Tibial artery (tissue), 4 donors: ENCODE results near the gene RFXANK.

Source experiments
- DNase-seq, 2 donors: peaks; one replicate each; pipeline ENCODE4 v3.0.0-alpha.2; 2019
- H3K27ac ChIP-seq, 2 donors: fragments of 200-600 bp; sonication (generic) in 1 of 2; 1 replicate in 1 of 2; 2 replicates in 1 of 2; pipeline ENCODE4 v1.5.1; 2018 to 2019; ENCODE audit warnings: mild to moderate bottlenecking in 1 of 2
- H3K27me3 ChIP-seq, 2 donors: fragments of 200-600 bp; sonication (generic) in 1 of 2; one replicate each; pipeline versions ENCODE4 v1.5.1 to v1.6.0; 2016 to 2019
- H3K36me3 ChIP-seq, 3 donors: fragments of 200-600 bp; sonication (generic) in 2 of 3; one replicate each; pipeline ENCODE4 v1.5.1; 2016 to 2019; ENCODE audit warnings: mild to moderate bottlenecking in 2 of 3
- H3K4me1 ChIP-seq, 4 donors: fragments of 200-600 bp; sonication (generic) in 2 of 4; 1 replicate in 3 of 4; 2 replicates in 1 of 4; pipeline ENCODE4 v1.5.1; 2016 to 2019
- H3K4me3 ChIP-seq, 2 donors: fragments of 200-600 bp; sonication (generic) in 1 of 2; 1 replicate in 1 of 2; 2 replicates in 1 of 2; pipeline ENCODE4 v1.5.1; 2018 to 2019; ENCODE audit warnings: mild to moderate bottlenecking in 2 of 2
- H3K9me3 ChIP-seq, 3 donors: fragments of 200-600 bp; sonication (generic) in 1 of 3; one replicate each; pipeline ENCODE4 v1.5.1; 2016 to 2019
- CTCF ChIP-seq, 2 experiments: fragments of 200-600 bp in 1 of 2; fragments of 450-650 bp in 1 of 2; IDR thresholded peaks; one replicate each; pipeline ENCODE4 v1.5.1; 2017 to 2019; ENCODE audit warnings: antibody characterized with exemption in 2 of 2, mild to moderate bottlenecking in 1 of 2, moderate library complexity in 1 of 2
- intact Hi-C: fragments of 100-400 bp; cut with DNase I; formaldehyde crosslinking; loops from one replicate; pipeline ENCODE4 v1.15.0; 2023; ENCODE audit warnings: low total_unique reads

RFXANK gene

GRCh38 chr19:19201697-19202630 is 9.9 kb downstream of the RFXANK start:
- intact Hi-C loops = loop anchor here (10.0 kb wide), 1 partner anchor 113 kb away; no protein-coding TSS in a partner anchor
- Histone ChIP-seq H3K36me3 (peaks cover 5 to 47% (median 30%) of the 10 kb centered on the region in 3 donors), H3K27ac (peak overlapping the region; percentile 69 to 84), H3K27me3 (peaks cover 0 to 10% of the 10 kb centered on the region in 2 donors), H3K4me3 (peak overlapping the region; percentile 60 to 73), H3K4me1 (peaks cover 0 to 15% (median 13%) of the 10 kb centered on the region in 4 donors), H3K9me3 (no peaks in the 10 kb centered on the region)
- TF ChIP-seq CTCF (IDR thresholded peaks at IDR 0.05) = no peak
- no peak for DNase-seq

- intact Hi-C loops = loop anchor here (10.0 kb wide), 1 partner anchor 112 kb away; no protein-coding TSS in a partner anchor
- H3K27ac ChIP-seq = peak overlapping the region; percentile 69 to 84
- no peak for DNase-seq
- H3K4me1 ChIP-seq = peaks cover 0 to 15% (median 13%) of the 10 kb centered on the region in 4 donors
- peak overlapping the region; percentile 60 to 73 for H3K4me3 ChIP-seq
- H3K9me3 ChIP-seq = no peaks in the 10 kb centered on the region
- peaks cover 0 to 16% of the 10 kb centered on the region in 2 donors for H3K27me3 ChIP-seq
- no peak for TF ChIP-seq CTCF (IDR thresholded peaks at IDR 0.05)
- H3K36me3 ChIP-seq = peaks cover 0 to 40% (median 23%) of the 10 kb centered on the region in 3 donors
These were observed 10.6 kb downstream of the RFXANK start for GRCh38 chr19:19202707-19203011.

DNA sequence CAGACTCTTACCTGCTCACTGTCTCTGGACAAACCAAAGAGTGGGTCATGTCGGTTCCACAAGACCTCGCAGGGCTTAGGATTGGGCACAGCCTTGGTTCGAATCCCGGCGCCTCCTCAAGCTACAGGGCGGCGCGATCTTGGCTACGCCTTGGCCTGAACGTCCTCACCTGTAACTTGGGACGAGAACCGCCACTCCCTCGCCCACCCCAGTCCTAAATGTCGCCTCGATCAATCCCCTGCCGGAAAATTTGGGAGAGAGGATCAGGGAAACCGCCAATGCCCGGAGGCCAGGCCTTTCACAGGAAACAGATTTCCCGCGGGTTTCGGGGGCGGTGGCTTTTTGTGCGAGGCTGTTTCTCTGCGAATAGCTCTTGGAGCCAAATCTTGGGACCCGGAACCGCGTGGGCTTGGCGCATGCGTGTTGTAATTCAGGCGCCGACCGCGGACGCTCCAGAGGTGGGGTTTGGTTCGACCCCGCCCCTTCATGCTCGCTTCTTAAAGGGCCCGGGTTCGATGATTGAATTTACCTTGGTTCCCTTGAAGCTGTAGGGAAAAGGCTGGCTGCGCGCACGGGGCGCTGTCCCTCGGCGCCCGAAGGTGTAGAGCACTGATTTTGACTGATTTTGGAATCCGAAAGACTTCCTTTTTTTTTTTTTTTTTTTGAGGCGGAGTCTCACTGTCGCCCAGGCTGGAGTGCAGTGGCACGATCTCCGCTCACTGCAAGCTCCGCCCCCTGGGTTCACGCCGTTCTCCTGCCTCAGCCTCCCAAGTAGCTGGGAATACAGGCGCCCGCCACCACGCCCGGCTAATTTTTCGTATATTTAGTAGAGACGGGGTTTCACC is 11.2 kb downstream of the RFXANK start, which contains the start of gene NR2C2AP:
TSS of gene NR2C2AP (minus strand) at position 403 of the 845 bp plus-strand sequence. CDS start at position 49, 354 bp downstream.
- H3K9me3 ChIP-seq = no peaks in the 10 kb centered on the region
- peaks cover 0 to 15% (median 13%) of the 10 kb centered on the region in 4 donors for H3K4me1 ChIP-seq
- H3K36me3 ChIP-seq = peaks cover 0 to 34% (median 17%) of the 10 kb centered on the region in 3 donors
- H3K27me3 ChIP-seq = peaks cover 0 to 22% of the 10 kb centered on the region in 2 donors
- peak; percentile 88 to 95 for DNase-seq
- peak within 1 kb of the TSS; percentile 69 to 84 for H3K27ac ChIP-seq
- TF ChIP-seq CTCF (IDR thresholded peaks at IDR 0.05) = peak in 1 of 2 experiments; percentile 19
- intact Hi-C loops = loop anchor here (10.0 kb wide), 1 partner anchor 112 kb away; no protein-coding TSS in a partner anchor
- peak within 1 kb of the TSS; percentile 60 to 73 for H3K4me3 ChIP-seq

- Histone ChIP-seq H3K27me3 (peaks cover 0 to 31% of the 10 kb centered on the region in 2 donors), H3K27ac (no peak overlapping the region), H3K4me1 (peaks cover 0 to 15% (median 13%) of the 10 kb centered on the region in 4 donors), H3K4me3 (no peak overlapping the region), H3K36me3 (peaks cover 0 to 25% (median 7%) of the 10 kb centered on the region in 3 donors), H3K9me3 (no peaks in the 10 kb centered on the region)
- no peak for DNase-seq
- intact Hi-C loops = loop anchor here (10.0 kb wide), 1 partner anchor 111 kb away; no protein-coding TSS in a partner anchor
- TF ChIP-seq CTCF (IDR thresholded peaks at IDR 0.05) = no peak
These were observed 12.1 kb downstream of the RFXANK start for GRCh38 chr19:19204181-19204580.
